Nephron progenitor cell (in vitro differentiated cells): ENCODE measurements around the gene CPVL.
A peak's percentile ranks its signal among the peaks of the same experiment; 100 is the strongest.

Source experiments
- DNase-seq: peaks from one replicate; pipeline ENCODE4 v3.0.0; 2021
- H3K27ac Mint-ChIP-seq: 2 replicates; pipeline ENCODE4 v1.8.0; 2021; ENCODE audit warnings: mild to moderate bottlenecking, moderate library complexity, mixed read lengths
- H3K27me3 Mint-ChIP-seq: 2 replicates; pipeline ENCODE4 v1.8.0; 2021; ENCODE audit warnings: mild to moderate bottlenecking, low read depth, mixed read lengths; ENCODE audit not compliant: poor library complexity
- H3K36me3 Mint-ChIP-seq: 2 replicates; pipeline ENCODE4 v1.8.0; 2021; ENCODE audit warnings: low read depth, mixed read lengths
- H3K4me1 Mint-ChIP-seq: 2 replicates; pipeline ENCODE4 v1.8.0; 2021; ENCODE audit warnings: mixed read lengths
- H3K4me3 Mint-ChIP-seq: 2 replicates; pipeline ENCODE4 v1.8.0; 2021; ENCODE audit warnings: mild to moderate bottlenecking, moderate library complexity, mixed read lengths
- H3K9me3 Mint-ChIP-seq: 2 replicates; pipeline ENCODE4 v1.8.0; 2021; ENCODE audit warnings: mild to moderate bottlenecking, moderate library complexity, mixed read lengths
- CTCF ChIP-seq: fragments of 200-600 bp; sonication (generic); IDR thresholded peaks from 2 replicates; pipeline ENCODE4 v1.5.0; 2021; ENCODE audit warnings: antibody characterized with exemption

CPVL gene

GRCh38 chr7:29149036-29149435 is 2.7 kb upstream of the CPVL start:
- Mint-ChIP-seq H3K4me1 (peaks cover 24% of the 10 kb centered on the region), H3K27me3 (peaks cover 13% of the 10 kb centered on the region), H3K9me3 (peaks cover 2% of the 10 kb centered on the region), H3K4me3 (no peak overlapping the region), H3K36me3 (peaks cover 20% of the 10 kb centered on the region), H3K27ac (no peak overlapping the region)
- no peak for DNase-seq
- TF ChIP-seq CTCF, result no peak

- Mint-ChIP-seq H3K27ac (no peak overlapping the region), H3K27me3 (peaks cover 18% of the 10 kb centered on the region), H3K36me3 (peaks cover 12% of the 10 kb centered on the region), H3K9me3 (no peaks in the 10 kb centered on the region), H3K4me3 (no peak overlapping the region), H3K4me1 (peaks cover 24% of the 10 kb centered on the region)
- no peak for DNase-seq
- TF ChIP-seq CTCF, result no peak
Observed at GRCh38 chr7:29147821-29148220, 1.5 kb upstream of the CPVL start.

GRCh38 chr7:29146888-29147609 is 712 bp upstream of the CPVL start:
- Mint-ChIP-seq H3K4me1 (peaks cover 24% of the 10 kb centered on the region), H3K9me3 (no peaks in the 10 kb centered on the region), H3K4me3 (peak overlapping the region; percentile 97), H3K27ac (no peak overlapping the region), H3K36me3 (peaks cover 7% of the 10 kb centered on the region), H3K27me3 (peaks cover 21% of the 10 kb centered on the region)
- DNase-seq, result peak; percentile 14
- peak; percentile 13 for TF ChIP-seq CTCF

- DNase-seq, result no peak
- Mint-ChIP-seq H3K9me3 (no peaks in the 10 kb centered on the region), H3K27me3 (peaks cover 21% of the 10 kb centered on the region), H3K4me1 (peaks cover 27% of the 10 kb centered on the region), H3K36me3 (peaks cover 7% of the 10 kb centered on the region), H3K4me3 (peak overlapping the region; percentile 97), H3K27ac (peak overlapping the region; percentile 32)
- no peak for TF ChIP-seq CTCF
Observed at GRCh38 chr7:29145553-29146056, 732 bp downstream of the CPVL start.

GRCh38 chr7:29143751-29144150 is 2.6 kb downstream of the CPVL start:
- Mint-ChIP-seq H3K4me1 (peaks cover 29% of the 10 kb centered on the region), H3K27me3 (peaks cover 23% of the 10 kb centered on the region), H3K36me3 (peaks cover 5% of the 10 kb centered on the region), H3K27ac (no peak overlapping the region), H3K4me3 (no peak overlapping the region), H3K9me3 (no peaks in the 10 kb centered on the region)
- TF ChIP-seq CTCF, result no peak
- no peak for DNase-seq
